Vagina (tissue), 2 donors: Measurements from ENCODE around the gene SCYL2.
"Not testable (repeated sequence)": the region's sequence is repeated elsewhere in the genome, so short reads cannot be mapped to it uniquely, and the experiment has no call there.

Source experiments
- POLR2A ChIP-seq, 2 donors: fragments of 450-650 bp; IDR thresholded peaks; one replicate each; pipeline ENCODE4 v1.6.1; 2017; ENCODE audit warnings: antibody characterized with exemption in 2 of 2, mild to moderate bottlenecking in 2 of 2, moderate library complexity in 2 of 2
- POLR2AphosphoS5 ChIP-seq, 2 donors: sonication (generic); formaldehyde crosslinking; IDR thresholded peaks; one replicate each; pipeline ENCODE4 v1.9.0; 2017; ENCODE audit warnings: antibody characterized with exemption in 2 of 2, mild to moderate bottlenecking in 2 of 2, low read depth in 1 of 2; ENCODE audit not compliant: insufficient read depth in 1 of 2
- TF ChIP-seq, protein P1 (sequence below), 3 experiments: fragments of 450-650 bp in 2 of 3; fragments of 200-600 bp in 1 of 3; sonication (generic) in 1 of 3; IDR thresholded peaks; one replicate each; pipeline ENCODE4 v1.5.1; 2017 to 2019; ENCODE audit warnings: antibody characterized with exemption in 3 of 3, mild to moderate bottlenecking in 2 of 3, moderate library complexity in 2 of 3

DNA sequence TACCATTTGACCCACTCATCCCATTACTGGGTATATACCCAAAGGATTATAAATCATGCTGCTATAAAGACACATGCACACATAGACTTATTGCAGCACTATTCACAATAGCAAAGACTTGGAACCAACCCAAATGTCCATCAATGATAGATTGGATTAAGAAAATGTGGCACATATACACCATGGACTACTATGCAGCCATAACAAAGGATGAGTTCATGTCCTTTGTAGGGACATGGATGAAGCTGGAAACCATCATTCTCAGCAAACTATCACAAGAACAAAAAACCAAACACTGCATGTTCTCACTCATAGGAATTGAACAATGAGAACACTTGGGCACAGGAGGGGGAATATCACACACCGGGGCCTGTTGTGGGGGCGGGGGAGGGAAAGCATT lies 75.9 kb downstream of the SCYL2 start:
- TF ChIP-seq, protein P1, sequence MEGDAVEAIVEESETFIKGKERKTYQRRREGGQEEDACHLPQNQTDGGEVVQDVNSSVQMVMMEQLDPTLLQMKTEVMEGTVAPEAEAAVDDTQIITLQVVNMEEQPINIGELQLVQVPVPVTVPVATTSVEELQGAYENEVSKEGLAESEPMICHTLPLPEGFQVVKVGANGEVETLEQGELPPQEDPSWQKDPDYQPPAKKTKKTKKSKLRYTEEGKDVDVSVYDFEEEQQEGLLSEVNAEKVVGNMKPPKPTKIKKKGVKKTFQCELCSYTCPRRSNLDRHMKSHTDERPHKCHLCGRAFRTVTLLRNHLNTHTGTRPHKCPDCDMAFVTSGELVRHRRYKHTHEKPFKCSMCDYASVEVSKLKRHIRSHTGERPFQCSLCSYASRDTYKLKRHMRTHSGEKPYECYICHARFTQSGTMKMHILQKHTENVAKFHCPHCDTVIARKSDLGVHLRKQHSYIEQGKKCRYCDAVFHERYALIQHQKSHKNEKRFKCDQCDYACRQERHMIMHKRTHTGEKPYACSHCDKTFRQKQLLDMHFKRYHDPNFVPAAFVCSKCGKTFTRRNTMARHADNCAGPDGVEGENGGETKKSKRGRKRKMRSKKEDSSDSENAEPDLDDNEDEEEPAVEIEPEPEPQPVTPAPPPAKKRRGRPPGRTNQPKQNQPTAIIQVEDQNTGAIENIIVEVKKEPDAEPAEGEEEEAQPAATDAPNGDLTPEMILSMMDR (IDR thresholded peaks at IDR 0.05) = not testable (repeated sequence)
- TF ChIP-seq POLR2A (IDR thresholded peaks at IDR 0.05); POLR2AphosphoS5 (IDR thresholded peaks at IDR 0.05; ENCODE audit: insufficient read depth in 1 of 2, low read depth in 1 of 2): not testable (repeated sequence)
